Middle frontal gyrus (tissue), 1 donor: Measurements from ENCODE around the gene ATRX.
"Not testable (repeated sequence)": the region's sequence is repeated elsewhere in the genome, so short reads cannot be mapped to it uniquely, and the experiment has no call there.

Source experiments
- DNase-seq: peaks from one replicate; pipeline ENCODE4 v3.0.0-alpha.2; 2015; ENCODE audit warnings: low spot score; ENCODE audit errors: extremely low spot score

ATRX gene

GRCh38 chrX:77785486-77786364, at the start of gene ATRX:
TSS of gene ATRX (minus strand) at chrX:77786216. CDS start at chrX:77786001, 215 bp downstream.
- DNase-seq = peak; percentile 59

GRCh38 chrX:77831544-77831943, 45.5 kb upstream of the ATRX start:
- not testable (repeated sequence) for DNase-seq

GRCh38 chrX:77821989-77822388, 36.0 kb upstream of the ATRX start:
- DNase-seq = not testable (repeated sequence)

- no peak for DNase-seq
Observed at GRCh38 chrX:77820091-77820727, 34.2 kb upstream of the ATRX start.

GRCh38 chrX:77814210-77814609, 28.2 kb upstream of the ATRX start:
- no peak for DNase-seq

- no peak for DNase-seq
Observed at GRCh38 chrX:77802201-77802600, 16.2 kb upstream of the ATRX start.

GRCh38 chrX:77795124-77795523, 9.1 kb upstream of the ATRX start:
- no peak for DNase-seq

- DNase-seq = no peak
Observed at GRCh38 chrX:77793946-77794345, 7.9 kb upstream of the ATRX start.

GRCh38 chrX:77788050-77788449, 2.0 kb upstream of the ATRX start:
- DNase-seq = no peak

GRCh38 chrX:77786365-77786680, 307 bp upstream of the ATRX start:
- DNase-seq = no peak

- no peak for DNase-seq
Observed at GRCh38 chrX:77779695-77780094, 6.3 kb downstream of the ATRX start.

GRCh38 chrX:77776659-77777058, 9.4 kb downstream of the ATRX start:
- DNase-seq = no peak

- no peak for DNase-seq
Observed at GRCh38 chrX:77771601-77772000, 14.4 kb downstream of the ATRX start.

GRCh38 chrX:77768787-77769186, 17.2 kb downstream of the ATRX start:
- DNase-seq = no peak

GRCh38 chrX:77766212-77766611, 19.8 kb downstream of the ATRX start:
- not testable (repeated sequence) for DNase-seq

GRCh38 chrX:77755561-77755960, 30.5 kb downstream of the ATRX start:
- no peak for DNase-seq

GRCh38 chrX:77753942-77754341, 32.1 kb downstream of the ATRX start:
- DNase-seq = not testable (repeated sequence)

- no peak for DNase-seq
Observed at GRCh38 chrX:77749695-77750094, 36.3 kb downstream of the ATRX start.

GRCh38 chrX:77743720-77744119, 42.3 kb downstream of the ATRX start:
- no peak for DNase-seq

GRCh38 chrX:77742788-77743476, 43.1 kb downstream of the ATRX start:
- DNase-seq = no peak

- no peak for DNase-seq
Observed at GRCh38 chrX:77740376-77740905, 45.6 kb downstream of the ATRX start.

GRCh38 chrX:77733342-77733741, 52.7 kb downstream of the ATRX start:
- DNase-seq = no peak
